ENCODE data around the gene ABCD1. TPM values are rescaled to one million over a fixed set of nuclear protein-coding genes. Genes with fewer than 3 reads are reported as not detected.
"Not testable (repeated sequence)": the region's sequence is repeated elsewhere in the genome, so short reads cannot be mapped to it uniquely, and the experiment has no call there.

Gene ABCD1
- total RNA-seq, 1 experiment from 2014 or later, result 5.3 TPM

- DNase-seq (ENCODE audit: low spot score); in situ Hi-C loops (cut with HindIII; ENCODE audit: low sequenced_read_pairs): not testable (repeated sequence)
Observed at GRCh38 chrX:153705403-153706060, 19.1 kb upstream of the ABCD1 start.

- in situ Hi-C loops (cut with HindIII; ENCODE audit: low sequenced_read_pairs), result no loop called here
- DNase-seq (ENCODE audit: low spot score), result no peak
Observed at GRCh38 chrX:153706799-153707198, 17.9 kb upstream of the ABCD1 start.

GRCh38 chrX:153707406-153707805 lies 17.2 kb upstream of the ABCD1 start:
- in situ Hi-C loops (cut with HindIII; ENCODE audit: low sequenced_read_pairs), result no loop called here
- DNase-seq (ENCODE audit: low spot score), result no peak

GRCh38 chrX:153708415-153708814 lies 16.2 kb upstream of the ABCD1 start:
- in situ Hi-C loops (cut with HindIII; ENCODE audit: low sequenced_read_pairs), result no loop called here
- peak; percentile 59 for DNase-seq (ENCODE audit: low spot score)

GRCh38 chrX:153709726-153710674 lies 14.7 kb upstream of the ABCD1 start:
- no peak for DNase-seq (ENCODE audit: low spot score)
- in situ Hi-C loops (cut with HindIII; ENCODE audit: low sequenced_read_pairs), result no loop called here

- in situ Hi-C loops (cut with HindIII; ENCODE audit: low sequenced_read_pairs), result no loop called here
- no peak for DNase-seq (ENCODE audit: low spot score)
Observed at GRCh38 chrX:153714256-153714655, 10.4 kb upstream of the ABCD1 start.

GRCh38 chrX:153717445-153717844 lies 7.2 kb upstream of the ABCD1 start:
- no peak for DNase-seq (ENCODE audit: low spot score)
- in situ Hi-C loops (cut with HindIII; ENCODE audit: low sequenced_read_pairs), result no loop called here

- in situ Hi-C loops (cut with HindIII; ENCODE audit: low sequenced_read_pairs), result no loop called here
- DNase-seq (ENCODE audit: low spot score), result no peak
Observed at GRCh38 chrX:153719238-153719637, 5.4 kb upstream of the ABCD1 start.

GRCh38 chrX:153719701-153720100 lies 5.0 kb upstream of the ABCD1 start:
- in situ Hi-C loops (cut with HindIII; ENCODE audit: low sequenced_read_pairs), result no loop called here

GRCh38 chrX:153722704-153723350 lies 1.8 kb upstream of the ABCD1 start:
- DNase-seq (ENCODE audit: low spot score), result no peak

More at GRCh38 chrX:153719701-153720100, 5.0 kb upstream of the ABCD1 start:
- no peak for DNase-seq (ENCODE audit: low spot score)

GRCh38 chrX:153723351-153724251 lies 1.1 kb upstream of the ABCD1 start:
- in situ Hi-C loops (cut with HindIII; ENCODE audit: low sequenced_read_pairs), result no loop called here
- no peak for DNase-seq (ENCODE audit: low spot score)

More at GRCh38 chrX:153722704-153723350, 1.8 kb upstream of the ABCD1 start:
- in situ Hi-C loops (cut with HindIII; ENCODE audit: low sequenced_read_pairs), result no loop called here

- in situ Hi-C loops (cut with HindIII; ENCODE audit: low sequenced_read_pairs), result no loop called here
- no peak for DNase-seq (ENCODE audit: low spot score)
Observed at GRCh38 chrX:153725039-153725831, 579 bp downstream of the ABCD1 start.

- in situ Hi-C loops (cut with HindIII; ENCODE audit: low sequenced_read_pairs), result no loop called here
- no peak for DNase-seq (ENCODE audit: low spot score)
Observed at GRCh38 chrX:153725832-153726285, 1.2 kb downstream of the ABCD1 start.

GRCh38 chrX:153726286-153727122 lies 1.8 kb downstream of the ABCD1 start:
- DNase-seq (ENCODE audit: low spot score), result no peak
- in situ Hi-C loops (cut with HindIII; ENCODE audit: low sequenced_read_pairs), result no loop called here

GRCh38 chrX:153727123-153727931 lies 2.7 kb downstream of the ABCD1 start:
- in situ Hi-C loops (cut with HindIII; ENCODE audit: low sequenced_read_pairs), result no loop called here
- DNase-seq (ENCODE audit: low spot score), result peak; percentile 58

GRCh38 chrX:153728095-153728494 lies 3.4 kb downstream of the ABCD1 start:
- in situ Hi-C loops (cut with HindIII; ENCODE audit: low sequenced_read_pairs), result no loop called here
- DNase-seq (ENCODE audit: low spot score), result no peak

Measured in G401 (cell line).